Measurements from ENCODE around the gene C11orf21. TPM values are rescaled to one million over a fixed set of nuclear protein-coding genes. Genes with fewer than 3 reads are reported as not detected.

Gene C11orf21
- polyA plus RNA-seq, 1 donor (not counting 4 experiments of a cell fraction or from before 2014, with no cell fraction given), result not detected

- Histone ChIP-seq H4K20me1 (ENCODE audit: control insufficient read depth, extremely low read depth, insufficient read depth, low read length) (no peaks in the 10 kb centered on the region), H3K4me2 (ENCODE audit: control insufficient read depth, extremely low read depth, insufficient read depth, low read depth, low read length) (no peak overlapping the region), H2AFZ (ENCODE audit: control insufficient read depth, low read length) (no peak overlapping the region), H3K9me1 (ENCODE audit: control insufficient read depth, extremely low read depth, insufficient read depth, low read length) (no peaks in the 10 kb centered on the region), H3K79me2 (ENCODE audit: control insufficient read depth, insufficient read depth, low read length) (no peaks in the 10 kb centered on the region), H3K36me3 (ENCODE audit: control insufficient read depth in 2 of 2, extremely low read depth in 1 of 2, insufficient read depth in 2 of 2, low read length in 2 of 2) (no peaks in the 10 kb centered on the region), H3K9ac (ENCODE audit: control insufficient read depth, extremely low read depth, insufficient read depth, low read length) (no peak overlapping the region), H3K27me3 (ENCODE audit: control insufficient read depth, extremely low read depth, insufficient read depth, low read length) (peaks cover 24% of the 10 kb centered on the region), H3K9me3 (ENCODE audit: control insufficient read depth, low read depth, low read length) (no peaks in the 10 kb centered on the region), H3K4me3 (ENCODE audit: control insufficient read depth in 2 of 3, extremely low read depth in 1 of 3, insufficient read depth in 2 of 3, low read depth in 1 of 3, low read length in 3 of 3) (no peak overlapping the region), H3K4me1 (ENCODE audit: control insufficient read depth, extremely low read depth, insufficient read depth, low read length) (no peaks in the 10 kb centered on the region), H3K27ac (ENCODE audit: control insufficient read depth, insufficient read depth, low read length) (no peak overlapping the region)
- TF ChIP-seq CTCF (optimal IDR thresholded peaks at IDR 0.05 in 1 of 3, IDR thresholded peaks at IDR 0.05 in 1 of 3, conservative IDR thresholded peaks at IDR 0.05 in 1 of 3; ENCODE audit: extremely low read depth in 1 of 3, insufficient read depth in 2 of 3, low read length in 3 of 3) (no peak), EZH2 (IDR thresholded peaks at IDR 0.05; ENCODE audit: low read length) (no peak)
- no peak for DNase-seq (ENCODE audit: low read depth, low spot score)
- dilution Hi-C loops (cut with MboI; ENCODE audit: extremely low pct_ligation_motif_present, low sequenced_read_pairs), result no loop called here
- FAIRE-seq, result no peak
These were observed 7.5 kb downstream of the C11orf21 start for GRCh38 chr11:2293984-2294925.

- dilution Hi-C loops (cut with MboI; ENCODE audit: extremely low pct_ligation_motif_present, low sequenced_read_pairs), result no loop called here
- no peak for TF ChIP-seq CTCF (optimal IDR thresholded peaks at IDR 0.05 in 1 of 3, IDR thresholded peaks at IDR 0.05 in 1 of 3, conservative IDR thresholded peaks at IDR 0.05 in 1 of 3; ENCODE audit: extremely low read depth in 1 of 3, insufficient read depth in 2 of 3, low read length in 3 of 3)
- TF ChIP-seq EZH2 (IDR thresholded peaks at IDR 0.05; ENCODE audit: low read length), result no peak
- Histone ChIP-seq H3K9me1 (ENCODE audit: control insufficient read depth, extremely low read depth, insufficient read depth, low read length) (no peaks in the 10 kb centered on the region), H2AFZ (ENCODE audit: control insufficient read depth, low read length) (no peak overlapping the region), H3K9me3 (ENCODE audit: control insufficient read depth, low read depth, low read length) (no peaks in the 10 kb centered on the region), H4K20me1 (ENCODE audit: control insufficient read depth, extremely low read depth, insufficient read depth, low read length) (no peaks in the 10 kb centered on the region), H3K4me2 (ENCODE audit: control insufficient read depth, extremely low read depth, insufficient read depth, low read depth, low read length) (no peak overlapping the region), H3K27ac (ENCODE audit: control insufficient read depth, insufficient read depth, low read length) (no peak overlapping the region), H3K9ac (ENCODE audit: control insufficient read depth, extremely low read depth, insufficient read depth, low read length) (no peak overlapping the region), H3K4me1 (ENCODE audit: control insufficient read depth, extremely low read depth, insufficient read depth, low read length) (no peaks in the 10 kb centered on the region), H3K4me3 (ENCODE audit: control insufficient read depth in 2 of 3, extremely low read depth in 1 of 3, insufficient read depth in 2 of 3, low read depth in 1 of 3, low read length in 3 of 3) (no peak overlapping the region), H3K27me3 (ENCODE audit: control insufficient read depth, extremely low read depth, insufficient read depth, low read length) (peaks cover 20% of the 10 kb centered on the region), H3K79me2 (ENCODE audit: control insufficient read depth, insufficient read depth, low read length) (no peaks in the 10 kb centered on the region), H3K36me3 (ENCODE audit: control insufficient read depth in 2 of 2, extremely low read depth in 1 of 2, insufficient read depth in 2 of 2, low read length in 2 of 2) (no peaks in the 10 kb centered on the region)
- DNase-seq (ENCODE audit: low read depth, low spot score) (no peak), FAIRE-seq (no peak)
These were observed 8.2 kb downstream of the C11orf21 start for GRCh38 chr11:2293531-2293971.
